DOHH2 (cell line): ENCODE measurements around the gene UNC5B.

Experiments
- H3F3A ChIP-seq: fragments of 200-600 bp; sonication (generic), shearing (Covaris generic); 2 replicates; pipeline ENCODE4 v1.6.0; 2016; ENCODE audit warnings: antibody characterized with exemption, mild to moderate bottlenecking; ENCODE audit not compliant: control insufficient read depth, insufficient read depth
- H3K27ac ChIP-seq: fragments of 200-600 bp; sonication (generic); 2 replicates; pipeline ENCODE4 v1.5.1; 2014; ENCODE audit warnings: low read depth, mild to moderate bottlenecking, low read length, moderate library complexity
- H3K27me3 ChIP-seq: fragments of 200-600 bp; sonication (generic); 2 replicates; pipeline ENCODE4 v1.6.1; 2014; ENCODE audit warnings: mild to moderate bottlenecking, low read length, mixed read lengths; ENCODE audit not compliant: control insufficient read depth
- H3K36me3 ChIP-seq: fragments of 200-600 bp; sonication (generic); 2 replicates; pipeline ENCODE4 v1.6.1; 2014; ENCODE audit warnings: mild to moderate bottlenecking, low read length, moderate library complexity, mixed read lengths; ENCODE audit not compliant: control insufficient read depth
- H3K4me1 ChIP-seq: fragments of 200-600 bp; sonication (generic); 2 replicates; pipeline ENCODE4 v1.6.1; 2014; ENCODE audit warnings: mild to moderate bottlenecking, low read length, mixed read lengths; ENCODE audit not compliant: control insufficient read depth
- H3K4me2 ChIP-seq: fragments of 200-600 bp; sonication (generic); 2 replicates; pipeline ENCODE4 v1.6.0; 2014; ENCODE audit warnings: mild to moderate bottlenecking, low read length, moderate library complexity
- H3K4me3 ChIP-seq: fragments of 200-600 bp; sonication (generic); 2 replicates; pipeline ENCODE4 v1.5.1; 2014; ENCODE audit warnings: mild to moderate bottlenecking, low read length, mixed read lengths
- H3K79me2 ChIP-seq: fragments of 200-600 bp; sonication (generic); 2 replicates; pipeline ENCODE4 v1.6.1; 2014; ENCODE audit warnings: mild to moderate bottlenecking, low read length, mixed read lengths; ENCODE audit not compliant: control insufficient read depth
- H3K9me2 ChIP-seq: fragments of 200-600 bp; sonication (generic); replicated peaks from 2 replicates; pipeline ENCODE4 v1.6.1; 2014; ENCODE audit warnings: mild to moderate bottlenecking, low read length, mixed read lengths; ENCODE audit not compliant: control insufficient read depth
- H3K9me3 ChIP-seq: fragments of 200-600 bp; sonication (generic); 2 replicates; pipeline ENCODE4 v1.6.1; 2014; ENCODE audit warnings: antibody characterized with exemption, low read length, mixed read lengths; ENCODE audit not compliant: control insufficient read depth, insufficient read depth
- H4K20me1 ChIP-seq: fragments of 200-600 bp; sonication (generic); 2 replicates; pipeline ENCODE4 v1.6.0; 2014; ENCODE audit warnings: low read depth, mild to moderate bottlenecking, antibody characterized with exemption, low read length, moderate library complexity; ENCODE audit not compliant: control insufficient read depth, insufficient read depth
- EZH2phosphoT487 ChIP-seq: fragments of 200-600 bp; sonication (generic); IDR thresholded peaks from 2 replicates; pipeline ENCODE4 v1.6.1; 2017; ENCODE audit warnings: borderline replicate concordance, mild to moderate bottlenecking, antibody characterized with exemption, low read length, moderate library complexity, mixed read lengths
- TF ChIP-seq, protein P1 (sequence below): fragments of 200-600 bp; sonication (generic); IDR thresholded peaks from one replicate; pipeline ENCODE4 v1.5.1; 2014; ENCODE audit warnings: antibody characterized with exemption, mild to moderate bottlenecking, low read depth, low read length; ENCODE audit not compliant: poor library complexity, severe bottlenecking

The UNC5B gene

DNA sequence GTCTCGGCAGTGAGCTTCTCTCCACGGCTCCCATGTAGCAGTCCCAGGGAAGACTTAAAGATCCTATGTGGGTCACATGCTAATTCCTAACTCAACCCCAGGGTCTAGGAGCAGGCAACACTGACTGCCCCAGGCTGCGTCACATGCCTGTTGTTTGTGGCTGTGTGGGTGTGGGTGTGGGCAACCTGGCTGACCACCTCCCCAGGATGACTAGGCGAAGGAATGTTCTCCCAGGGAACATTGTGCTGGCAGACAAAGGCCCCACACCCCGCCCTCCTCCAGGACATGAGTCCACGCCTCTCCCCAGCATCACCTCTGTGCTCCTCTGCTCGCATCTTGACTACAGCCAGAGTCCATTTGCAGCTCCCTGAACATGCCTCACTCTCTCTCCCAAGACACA, 137.0 kb downstream of the UNC5B start:
- H3K9me2 ChIP-seq, result no peaks in the 10 kb centered on the region
- no peaks in the 10 kb centered on the region for H3K4me1 ChIP-seq
- H4K20me1 ChIP-seq, result no peaks in the 10 kb centered on the region
- H3K27me3 ChIP-seq, result no peaks in the 10 kb centered on the region
- no peak overlapping the region for H3K4me2 ChIP-seq
- no peak for TF ChIP-seq EZH2phosphoT487
- H3K4me3 ChIP-seq, result no peak overlapping the region
- no peaks in the 10 kb centered on the region for H3K79me2 ChIP-seq
- no peaks in the 10 kb centered on the region for H3F3A ChIP-seq
- H3K36me3 ChIP-seq, result no peaks in the 10 kb centered on the region
- H3K27ac ChIP-seq, result no peak overlapping the region
- no peaks in the 10 kb centered on the region for H3K9me3 ChIP-seq

DNA sequence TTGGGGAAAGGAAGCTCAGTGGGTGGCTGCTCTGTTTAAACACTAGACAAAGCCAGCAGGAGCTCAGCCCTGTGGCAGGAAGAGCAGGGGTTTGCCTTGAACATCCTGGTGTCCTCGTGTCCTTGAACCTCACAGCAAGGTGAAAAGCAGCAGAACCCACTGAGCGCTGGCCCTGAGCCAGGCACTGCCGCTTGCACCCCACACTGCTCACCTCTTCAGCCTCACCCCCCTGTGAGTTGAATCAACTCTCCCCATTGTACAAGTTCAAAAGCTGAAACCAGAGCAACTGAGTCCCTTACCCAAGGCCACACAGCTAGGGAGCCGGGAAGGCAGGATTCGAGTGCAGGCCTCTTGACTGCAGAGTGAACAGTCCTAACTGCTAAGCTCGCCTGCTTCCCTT, 138.7 kb downstream of the UNC5B start:
- Histone ChIP-seq H3K36me3 (no peaks in the 10 kb centered on the region), H3K9me3 (no peaks in the 10 kb centered on the region), H3K4me1 (no peaks in the 10 kb centered on the region), H3K4me3 (no peak overlapping the region), H3K27ac (no peak overlapping the region), H4K20me1 (no peaks in the 10 kb centered on the region), H3K27me3 (no peaks in the 10 kb centered on the region), H3K79me2 (no peaks in the 10 kb centered on the region), H3K9me2 (no peaks in the 10 kb centered on the region), H3F3A (no peaks in the 10 kb centered on the region), H3K4me2 (no peak overlapping the region)
- TF ChIP-seq, protein P1, sequence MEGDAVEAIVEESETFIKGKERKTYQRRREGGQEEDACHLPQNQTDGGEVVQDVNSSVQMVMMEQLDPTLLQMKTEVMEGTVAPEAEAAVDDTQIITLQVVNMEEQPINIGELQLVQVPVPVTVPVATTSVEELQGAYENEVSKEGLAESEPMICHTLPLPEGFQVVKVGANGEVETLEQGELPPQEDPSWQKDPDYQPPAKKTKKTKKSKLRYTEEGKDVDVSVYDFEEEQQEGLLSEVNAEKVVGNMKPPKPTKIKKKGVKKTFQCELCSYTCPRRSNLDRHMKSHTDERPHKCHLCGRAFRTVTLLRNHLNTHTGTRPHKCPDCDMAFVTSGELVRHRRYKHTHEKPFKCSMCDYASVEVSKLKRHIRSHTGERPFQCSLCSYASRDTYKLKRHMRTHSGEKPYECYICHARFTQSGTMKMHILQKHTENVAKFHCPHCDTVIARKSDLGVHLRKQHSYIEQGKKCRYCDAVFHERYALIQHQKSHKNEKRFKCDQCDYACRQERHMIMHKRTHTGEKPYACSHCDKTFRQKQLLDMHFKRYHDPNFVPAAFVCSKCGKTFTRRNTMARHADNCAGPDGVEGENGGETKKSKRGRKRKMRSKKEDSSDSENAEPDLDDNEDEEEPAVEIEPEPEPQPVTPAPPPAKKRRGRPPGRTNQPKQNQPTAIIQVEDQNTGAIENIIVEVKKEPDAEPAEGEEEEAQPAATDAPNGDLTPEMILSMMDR, result no peak
- no peak for TF ChIP-seq EZH2phosphoT487

DNA sequence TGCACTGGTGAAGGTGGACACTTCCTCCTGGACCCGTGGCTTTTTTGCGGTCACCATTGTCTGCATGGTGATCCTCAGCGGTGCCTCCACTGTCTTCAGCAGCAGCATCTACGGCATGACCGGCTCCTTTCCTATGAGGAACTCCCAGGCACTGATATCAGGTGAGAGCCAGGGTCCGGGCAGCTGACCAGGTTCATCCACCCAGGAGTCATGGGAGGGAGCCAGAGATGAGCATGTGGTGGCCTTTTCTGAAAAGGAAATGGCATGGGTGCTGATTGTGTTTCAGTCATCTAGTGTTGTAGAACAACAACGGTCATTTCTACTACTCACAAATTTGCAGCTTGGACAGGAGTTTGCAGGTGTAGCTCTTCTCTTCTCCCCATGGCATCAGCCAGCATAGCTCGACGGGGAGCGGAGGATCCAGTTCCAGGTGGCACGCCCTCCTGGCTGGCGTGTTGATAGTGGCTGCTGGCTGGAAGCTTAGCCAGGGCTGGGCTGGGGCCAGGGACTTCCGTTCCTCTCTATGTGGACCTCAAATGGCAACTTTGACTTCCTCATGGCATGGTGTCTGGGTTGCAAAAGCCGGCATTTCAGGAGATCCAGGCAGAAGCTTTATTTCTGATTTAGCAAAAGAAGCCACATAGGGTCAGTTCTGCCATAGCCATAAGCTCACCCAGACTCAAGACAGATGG, 139.4 kb downstream of the UNC5B start:
- Histone ChIP-seq H3F3A (no peaks in the 10 kb centered on the region), H3K4me3 (no peak overlapping the region), H3K27me3 (no peaks in the 10 kb centered on the region), H3K4me2 (no peak overlapping the region), H3K9me3 (no peaks in the 10 kb centered on the region), H3K36me3 (no peaks in the 10 kb centered on the region), H3K79me2 (no peaks in the 10 kb centered on the region), H3K4me1 (no peaks in the 10 kb centered on the region), H4K20me1 (no peaks in the 10 kb centered on the region), H3K27ac (no peak overlapping the region), H3K9me2 (no peaks in the 10 kb centered on the region)
- no peak for TF ChIP-seq EZH2phosphoT487
- TF ChIP-seq, protein P1, result no peak
